Keratinocyte (primary cell): Measurements from ENCODE around the gene ATXN7L1. TPM values are rescaled to one million over a fixed set of nuclear protein-coding genes. Genes with fewer than 3 reads are reported as not detected.

Experiments used
- DNase-seq: peaks from one replicate; pipeline ENCODE4 v3.0.0-alpha.2; 2011; ENCODE audit warnings: low read depth, missing footprints, low spot score
- FAIRE-seq: peaks from 2 replicates; lab custom pipeline; 2011; peaks lifted over from hg19 to GRCh38; lab: Jason Lieb, UNC
- H2AFZ ChIP-seq: 2 replicates; pipeline ENCODE4 v1.6.0; 2012; ENCODE audit warnings: low read length, control low read depth, inconsistent platforms; ENCODE audit not compliant: control insufficient read depth
- H3K27ac ChIP-seq: 2 replicates; pipeline ENCODE4 v1.5.1; 2011; ENCODE audit warnings: low read length; ENCODE audit not compliant: control insufficient read depth, insufficient read depth
- H3K27me3 ChIP-seq: 3 replicates; pipeline ENCODE4 v1.6.0; 2011; ENCODE audit warnings: low read length; ENCODE audit not compliant: control insufficient read depth, insufficient read depth; ENCODE audit errors: extremely low read depth
- H3K36me3 ChIP-seq, 2 experiments: 2 replicates in 1 of 2; 3 replicates in 1 of 2; pipeline ENCODE4 v1.5.1; 2011; ENCODE audit warnings: low read length in 2 of 2, mild to moderate bottlenecking in 1 of 2; ENCODE audit not compliant: control insufficient read depth in 2 of 2, insufficient read depth in 2 of 2; ENCODE audit errors: extremely low read depth in 1 of 2
- H3K4me1 ChIP-seq: 3 replicates; pipeline ENCODE4 v1.5.1; 2011; ENCODE audit warnings: low read length; ENCODE audit not compliant: control insufficient read depth, insufficient read depth; ENCODE audit errors: extremely low read depth
- H3K4me2 ChIP-seq: 3 replicates; pipeline ENCODE4 v1.6.0; 2011; ENCODE audit warnings: low read depth, low read length; ENCODE audit not compliant: control insufficient read depth, insufficient read depth; ENCODE audit errors: extremely low read depth
- H3K4me3 ChIP-seq, 3 experiments: fragments of 200-600 bp in 1 of 3; sonication (generic) in 1 of 3; 2 replicates in 2 of 3; 3 replicates in 1 of 3; pipeline ENCODE4 v1.5.1; 2011 to 2016; ENCODE audit warnings: low read length in 3 of 3, mild to moderate bottlenecking in 3 of 3, control low read depth in 2 of 3, inconsistent platforms in 1 of 3, low read depth in 1 of 3, mixed read lengths in 1 of 3, mixed run types in 1 of 3, moderate library complexity in 1 of 3; ENCODE audit not compliant: control insufficient read depth in 2 of 3, insufficient read depth in 2 of 3; ENCODE audit errors: extremely low read depth in 1 of 3
- H3K79me2 ChIP-seq: 2 replicates; pipeline ENCODE4 v1.6.0; 2012; ENCODE audit warnings: low read length; ENCODE audit not compliant: control insufficient read depth, insufficient read depth
- H3K9ac ChIP-seq: 3 replicates; pipeline ENCODE4 v1.6.0; 2011; ENCODE audit warnings: low read length; ENCODE audit not compliant: control insufficient read depth, insufficient read depth; ENCODE audit errors: extremely low read depth
- H3K9me1 ChIP-seq: 3 replicates; pipeline ENCODE4 v1.6.0; 2011; ENCODE audit warnings: low read length; ENCODE audit not compliant: control insufficient read depth, insufficient read depth; ENCODE audit errors: extremely low read depth
- H3K9me3 ChIP-seq: 2 replicates; pipeline ENCODE4 v1.5.1; 2012; ENCODE audit warnings: low read depth, low read length; ENCODE audit not compliant: control insufficient read depth
- H4K20me1 ChIP-seq: 3 replicates; pipeline ENCODE4 v1.6.0; 2011; ENCODE audit warnings: low read length; ENCODE audit not compliant: control insufficient read depth, insufficient read depth; ENCODE audit errors: extremely low read depth
- EZH2 ChIP-seq: IDR thresholded peaks from one replicate; pipeline ENCODE4 v1.6.1; 2012; ENCODE audit warnings: inconsistent platforms, mild to moderate bottlenecking, low read length, moderate library complexity
- dilution Hi-C: fragments of 300-500 bp; cut with MboI; formaldehyde crosslinking; loops from one replicate; pipeline ENCODE4 v1.7.0; 2020; ENCODE audit warnings: low sequenced_read_pairs; ENCODE audit not compliant: extremely low pct_ligation_motif_present
- polyA plus RNA-seq, 5 experiments: library from polyadenylated mRNA; depleted of rRNA in 3 of 5; stranded (reverse) in 3 of 5; stranded (forward) in 1 of 5; unstranded in 1 of 5; fragments of >200 nt; gene quantifications; 1 replicate in 1 of 5; 2 replicates in 3 of 5; 3 replicates in 1 of 5; pipeline versions ENCODE4 v1.2.1 to v1.2.3, GENCODE V29; 2011 to 2012; ENCODE audit warnings: missing spikeins in 2 of 5, low read depth in 1 of 5, low replicate concordance in 1 of 5
- TF ChIP-seq, protein P1 (sequence below), 3 experiments: IDR thresholded peaks in 1 of 3; conservative IDR thresholded peaks in 1 of 3; optimal IDR thresholded peaks in 1 of 3; 2 replicates in 2 of 3; 3 replicates in 1 of 3; pipeline versions ENCODE3 to v1.5.1; 2011; ENCODE audit warnings: low read length in 3 of 3, mild to moderate bottlenecking in 3 of 3, moderate library complexity in 2 of 3, control low read depth in 1 of 3, inconsistent platforms in 1 of 3; ENCODE audit not compliant: insufficient read depth in 2 of 3; ENCODE audit errors: extremely low read depth in 1 of 3

The ATXN7L1 gene
- polyA plus RNA-seq, 1 donor (not counting 4 experiments of a cell fraction or from before 2014, with no cell fraction given) = 4.8 TPM

GRCh38 chr7:105861224-105861623, 15.2 kb downstream of the ATXN7L1 start:
- no peak overlapping the region for H3K9ac ChIP-seq
- no peaks in the 10 kb centered on the region for H3K36me3 ChIP-seq
- FAIRE-seq (no peak), DNase-seq (no peak)
- no peaks in the 10 kb centered on the region for H3K27me3 ChIP-seq
- H3K4me3 ChIP-seq = no peak overlapping the region
- H3K27ac ChIP-seq = no peak overlapping the region
- no peak overlapping the region for H2AFZ ChIP-seq
- H3K79me2 ChIP-seq = no peaks in the 10 kb centered on the region
- no peaks in the 10 kb centered on the region for H3K4me1 ChIP-seq
- TF ChIP-seq, protein P1, sequence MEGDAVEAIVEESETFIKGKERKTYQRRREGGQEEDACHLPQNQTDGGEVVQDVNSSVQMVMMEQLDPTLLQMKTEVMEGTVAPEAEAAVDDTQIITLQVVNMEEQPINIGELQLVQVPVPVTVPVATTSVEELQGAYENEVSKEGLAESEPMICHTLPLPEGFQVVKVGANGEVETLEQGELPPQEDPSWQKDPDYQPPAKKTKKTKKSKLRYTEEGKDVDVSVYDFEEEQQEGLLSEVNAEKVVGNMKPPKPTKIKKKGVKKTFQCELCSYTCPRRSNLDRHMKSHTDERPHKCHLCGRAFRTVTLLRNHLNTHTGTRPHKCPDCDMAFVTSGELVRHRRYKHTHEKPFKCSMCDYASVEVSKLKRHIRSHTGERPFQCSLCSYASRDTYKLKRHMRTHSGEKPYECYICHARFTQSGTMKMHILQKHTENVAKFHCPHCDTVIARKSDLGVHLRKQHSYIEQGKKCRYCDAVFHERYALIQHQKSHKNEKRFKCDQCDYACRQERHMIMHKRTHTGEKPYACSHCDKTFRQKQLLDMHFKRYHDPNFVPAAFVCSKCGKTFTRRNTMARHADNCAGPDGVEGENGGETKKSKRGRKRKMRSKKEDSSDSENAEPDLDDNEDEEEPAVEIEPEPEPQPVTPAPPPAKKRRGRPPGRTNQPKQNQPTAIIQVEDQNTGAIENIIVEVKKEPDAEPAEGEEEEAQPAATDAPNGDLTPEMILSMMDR (optimal IDR thresholded peaks at IDR 0.05 in 1 of 3, IDR thresholded peaks at IDR 0.05 in 1 of 3, conservative IDR thresholded peaks at IDR 0.05 in 1 of 3; ENCODE audit: extremely low read depth in 1 of 3, insufficient read depth in 2 of 3, low read length in 3 of 3) = no peak
- no peak for TF ChIP-seq EZH2
- no peaks in the 10 kb centered on the region for H3K9me3 ChIP-seq
- dilution Hi-C loops = no loop called here
- H3K9me1 ChIP-seq = no peaks in the 10 kb centered on the region
- no peak overlapping the region for H3K4me2 ChIP-seq
- no peaks in the 10 kb centered on the region for H4K20me1 ChIP-seq

DNA sequence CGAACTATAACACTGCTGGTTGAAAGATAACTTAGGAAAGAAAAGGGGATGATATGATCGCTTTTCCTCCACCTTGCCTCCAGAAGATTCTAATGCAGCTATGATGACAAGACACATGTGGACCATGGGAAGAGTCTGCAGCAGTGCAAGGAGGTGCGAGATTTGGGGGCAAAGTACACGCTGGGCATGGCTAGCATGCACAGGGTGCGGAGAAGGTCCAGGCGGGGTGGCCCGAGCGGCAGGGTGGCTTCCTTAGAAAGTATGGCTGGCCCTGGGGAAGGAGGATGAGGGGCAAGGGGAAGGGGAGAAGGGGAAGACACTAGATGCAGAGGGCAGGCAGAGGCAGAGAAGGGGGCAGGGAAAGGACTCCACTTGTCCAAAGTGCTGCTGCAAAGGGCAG, 15.6 kb downstream of the ATXN7L1 start:
- Histone ChIP-seq H3K4me3 (no peak overlapping the region), H3K27ac (no peak overlapping the region), H3K27me3 (no peaks in the 10 kb centered on the region), H4K20me1 (no peaks in the 10 kb centered on the region), H3K36me3 (no peaks in the 10 kb centered on the region), H2AFZ (no peak overlapping the region), H3K4me1 (no peaks in the 10 kb centered on the region), H3K9me1 (no peaks in the 10 kb centered on the region), H3K9ac (no peak overlapping the region), H3K9me3 (no peaks in the 10 kb centered on the region), H3K4me2 (no peak overlapping the region), H3K79me2 (no peaks in the 10 kb centered on the region)
- DNase-seq (no peak), FAIRE-seq (no peak)
- TF ChIP-seq EZH2 = no peak
- TF ChIP-seq, protein P1 (optimal IDR thresholded peaks at IDR 0.05 in 1 of 3, IDR thresholded peaks at IDR 0.05 in 1 of 3, conservative IDR thresholded peaks at IDR 0.05 in 1 of 3; ENCODE audit: extremely low read depth in 1 of 3, insufficient read depth in 2 of 3, low read length in 3 of 3) = no peak
- dilution Hi-C loops = no loop called here
